ENCODE results near the gene GPX8.

The GPX8 gene

GRCh38 chr5:55159763-55160492 lies at the start of gene GPX8:
GPX8 (plus strand) TSS chr5:55160171; CDS start chr5:55160193, 22 bp downstream.
- DNase-seq = peak; percentile 60

- DNase-seq = no peak
Measured at GRCh38 chr5:55110217-55110616, 49.8 kb upstream of the GPX8 start.

- no peak for DNase-seq
Measured at GRCh38 chr5:55113327-55113726, 46.6 kb upstream of the GPX8 start.

GRCh38 chr5:55114061-55114460 lies 45.9 kb upstream of the GPX8 start:
- no peak for DNase-seq

- DNase-seq = no peak
Measured at GRCh38 chr5:55123365-55123764, 36.6 kb upstream of the GPX8 start.

GRCh38 chr5:55134053-55134722 lies 25.8 kb upstream of the GPX8 start:
- DNase-seq = no peak

- DNase-seq = no peak
Measured at GRCh38 chr5:55136521-55136920, 23.4 kb upstream of the GPX8 start.

GRCh38 chr5:55140908-55141665 lies 18.9 kb upstream of the GPX8 start:
- no peak for DNase-seq

GRCh38 chr5:55141945-55142690 lies 17.9 kb upstream of the GPX8 start:
- no peak for DNase-seq

- DNase-seq = no peak
Measured at GRCh38 chr5:55143624-55144023, 16.3 kb upstream of the GPX8 start.

- DNase-seq = no peak
Measured at GRCh38 chr5:55146080-55146479, 13.9 kb upstream of the GPX8 start.

- peak; percentile 87 for DNase-seq
Measured at GRCh38 chr5:55146543-55147151, 13.3 kb upstream of the GPX8 start.

GRCh38 chr5:55149308-55149795 lies 10.6 kb upstream of the GPX8 start:
- no peak for DNase-seq

- no peak for DNase-seq
Measured at GRCh38 chr5:55151923-55152842, 7.8 kb upstream of the GPX8 start.

- no peak for DNase-seq
Measured at GRCh38 chr5:55154873-55155272, 5.1 kb upstream of the GPX8 start.

- no peak for DNase-seq
Measured at GRCh38 chr5:55160493-55161209, 680 bp downstream of the GPX8 start.

GRCh38 chr5:55162666-55163065 lies 2.7 kb downstream of the GPX8 start:
- DNase-seq = no peak

- DNase-seq = no peak
Measured at GRCh38 chr5:55171471-55171870, 11.5 kb downstream of the GPX8 start.

GRCh38 chr5:55172051-55172899 lies 12.3 kb downstream of the GPX8 start:
- DNase-seq = peak; percentile 87

All from suppressor macrophage treated with lipopolysaccharide for 4 hours (primary cell).